Kidney (tissue), 14 donors: Measurements from ENCODE around the gene ZFAND3. TPM values are rescaled to one million over a fixed set of nuclear protein-coding genes. Genes with fewer than 3 reads are reported as not detected.

Experiments
- DNase-seq, 5 donors: peaks; one replicate each; pipeline ENCODE4 v3.0.0-alpha.2; 2013 to 2020
- FAIRE-seq: peaks from 2 replicates; lab custom pipeline; 2012; peaks lifted over from hg19 to GRCh38; lab: Jason Lieb, UNC
- H3K27ac ChIP-seq, 2 donors: one replicate each; pipeline ENCODE4 v1.7.0; 2013; ENCODE audit warnings: low read depth in 2 of 2, low read length in 2 of 2, inconsistent platforms in 1 of 2
- H3K27me3 ChIP-seq: one replicate; pipeline ENCODE4 v1.7.1; 2013; ENCODE audit warnings: low read length, inconsistent platforms; ENCODE audit not compliant: control insufficient read depth, insufficient read depth
- H3K36me3 ChIP-seq, 3 donors: one replicate each; pipeline versions ENCODE4 v1.7.0 to v1.7.1; 2013; ENCODE audit warnings: low read length in 3 of 3, control low read depth in 1 of 3, inconsistent platforms in 1 of 3; ENCODE audit not compliant: insufficient read depth in 3 of 3, control insufficient read depth in 2 of 3
- H3K4me1 ChIP-seq, 3 donors: one replicate each; pipeline versions ENCODE4 v1.7.0 to v1.7.1; 2013; ENCODE audit warnings: low read length in 3 of 3, inconsistent platforms in 1 of 3, low read depth in 1 of 3; ENCODE audit not compliant: control insufficient read depth in 2 of 3, insufficient read depth in 2 of 3
- H3K4me3 ChIP-seq, 3 donors: one replicate each; pipeline versions ENCODE4 v1.7.0 to v1.8.1; 2013; ENCODE audit warnings: low read length in 3 of 3, control low read depth in 1 of 3, inconsistent platforms in 1 of 3
- H3K9ac ChIP-seq, 3 donors: one replicate each; pipeline versions ENCODE4 v1.7.0 to v1.7.1; 2013; ENCODE audit warnings: low read length in 3 of 3, control low read depth in 1 of 3, inconsistent platforms in 1 of 3
- H3K9me3 ChIP-seq, 3 donors: one replicate each; pipeline versions ENCODE4 v1.7.0 to v1.7.1; 2013; ENCODE audit warnings: low read length in 3 of 3, control low read depth in 1 of 3, inconsistent platforms in 1 of 3; ENCODE audit not compliant: control insufficient read depth in 2 of 3, insufficient read depth in 1 of 3
- CTCF ChIP-seq: IDR thresholded peaks from 3 replicates; pipeline ENCODE4 v1.5.1; 2012; ENCODE audit warnings: mild to moderate bottlenecking, moderate library complexity, borderline replicate concordance; ENCODE audit not compliant: insufficient read depth; ENCODE audit errors: extremely low read depth
- intact Hi-C: fragments of 100-400 bp; cut with DNase I; formaldehyde crosslinking; loops from one replicate; pipeline ENCODE4 v1.11.1; 2022
- polyA plus RNA-seq: library from polyadenylated mRNA; stranded (reverse); fragments of 350-450 nt; fragmentation: Illumina TruSeq; extraction: RNeasy Lipid Tissue Mini Kit (QIAGEN cat#74804); gene quantifications from one replicate; pipeline ENCODE4 v1.2.3, GENCODE V29; 2014; ENCODE audit warnings: low read depth, low replicate concordance; ENCODE audit not compliant: insufficient read depth
- total RNA-seq: library from RNA; stranded (reverse); fragmentation: NEBNext Ultra II Directional; extraction: Animal tissue kit (Norgen Biotek cat#: 25700); gene quantifications from one replicate; pipeline ENCODE4 v1.2.1, GENCODE V29; 2021
- donor health status: control.
- donor health status: control.
- donor health status: control.
- donor health status: control.
- donor health status: control.
- donor health status: DM: yes; HTN: yes; CAD: no.
- donor health status: Normal renal cell carcinoma (clear cell type).

Gene ZFAND3
- total and polyA plus RNA-seq, 2 donors from 2014 or later, result 44.6 to 104 TPM

- H3K4me1 ChIP-seq, result no peaks in the 10 kb centered on the region
- TF ChIP-seq CTCF, result no peak
- intact Hi-C loops, result no loop called here
- no peaks in the 10 kb centered on the region for H3K9me3 ChIP-seq
- peaks cover 0 to 3% (median 0%) of the 10 kb centered on the region in 3 donors for H3K36me3 ChIP-seq
- DNase-seq, result no peak
- no peak overlapping the region for H3K9ac ChIP-seq
- H3K27ac ChIP-seq, result no peak overlapping the region
- no peak overlapping the region for H3K4me3 ChIP-seq
- no peaks in the 10 kb centered on the region for H3K27me3 ChIP-seq
- no peak for FAIRE-seq
Observed at GRCh38 chr6:38157905-38158304, 338.4 kb downstream of the ZFAND3 start.

- DNase-seq (no peak), FAIRE-seq (no peak)
- Histone ChIP-seq H3K27me3 (no peaks in the 10 kb centered on the region), H3K9ac (no peak overlapping the region), H3K27ac (no peak overlapping the region), H3K36me3 (peaks cover 0 to 2% (median 0%) of the 10 kb centered on the region in 3 donors), H3K4me3 (no peak overlapping the region), H3K4me1 (peaks cover 0 to 4% (median 0%) of the 10 kb centered on the region in 3 donors), H3K9me3 (no peaks in the 10 kb centered on the region)
- no peak for TF ChIP-seq CTCF
- intact Hi-C loops, result no loop called here
Observed at GRCh38 chr6:38158762-38159350, 339.3 kb downstream of the ZFAND3 start.

GRCh38 chr6:38159596-38159995, 340.1 kb downstream of the ZFAND3 start:
- no peak for FAIRE-seq
- intact Hi-C loops, result no loop called here
- Histone ChIP-seq H3K4me3 (no peak overlapping the region), H3K27ac (no peak overlapping the region), H3K27me3 (no peaks in the 10 kb centered on the region), H3K4me1 (peaks cover 0 to 9% (median 0%) of the 10 kb centered on the region in 3 donors), H3K9me3 (no peaks in the 10 kb centered on the region), H3K9ac (no peak overlapping the region), H3K36me3 (no peaks in the 10 kb centered on the region)
- TF ChIP-seq CTCF, result no peak
- DNase-seq, result no peak

- intact Hi-C loops, result no loop called here
- H3K4me3 ChIP-seq, result no peak overlapping the region
- no peaks in the 10 kb centered on the region for H3K9me3 ChIP-seq
- no peak for FAIRE-seq
- peaks cover 0 to 9% (median 0%) of the 10 kb centered on the region in 3 donors for H3K4me1 ChIP-seq
- no peak overlapping the region for H3K27ac ChIP-seq
- no peaks in the 10 kb centered on the region for H3K36me3 ChIP-seq
- no peaks in the 10 kb centered on the region for H3K27me3 ChIP-seq
- H3K9ac ChIP-seq, result no peak overlapping the region
- no peak for TF ChIP-seq CTCF
- no peak for DNase-seq
Observed at GRCh38 chr6:38160831-38161230, 341.3 kb downstream of the ZFAND3 start.
